GM12801 (cell line): ENCODE measurements around the gene ITPKB.

Experiments used
- CTCF ChIP-seq: IDR thresholded peaks from one replicate; pipeline ENCODE4 v1.5.1; 2011; ENCODE audit warnings: control low read depth; ENCODE audit not compliant: insufficient read length; ENCODE audit errors: extremely low read depth

The ITPKB gene

GRCh38 chr1:226668173-226668560, 70.9 kb downstream of the ITPKB start:
- TF ChIP-seq CTCF, result no peak

- TF ChIP-seq CTCF, result no peak
These were observed 72.4 kb downstream of the ITPKB start for GRCh38 chr1:226666692-226667091.

DNA sequence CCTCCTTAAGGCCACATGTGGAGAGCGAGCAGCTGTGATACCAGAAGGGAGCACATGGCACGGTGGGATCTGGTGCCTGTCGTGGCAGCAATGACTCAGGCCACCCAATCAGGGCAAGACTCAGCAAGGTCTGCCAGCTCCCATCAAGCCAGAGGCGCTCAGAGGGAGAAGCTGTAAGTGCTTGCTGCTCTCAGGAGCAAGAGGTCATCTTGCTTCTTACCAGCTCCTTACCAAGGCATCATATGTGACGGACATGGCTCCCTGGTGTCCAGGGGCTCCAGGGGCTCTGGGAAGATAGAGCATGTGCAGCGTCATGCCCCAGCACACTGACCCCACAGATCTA, 72.9 kb downstream of the ITPKB start:
- no peak for TF ChIP-seq CTCF

GRCh38 chr1:226665505-226666163, 73.4 kb downstream of the ITPKB start:
- no peak for TF ChIP-seq CTCF

- TF ChIP-seq CTCF, result no peak
These were observed 74.5 kb downstream of the ITPKB start for GRCh38 chr1:226664413-226665101.

DNA sequence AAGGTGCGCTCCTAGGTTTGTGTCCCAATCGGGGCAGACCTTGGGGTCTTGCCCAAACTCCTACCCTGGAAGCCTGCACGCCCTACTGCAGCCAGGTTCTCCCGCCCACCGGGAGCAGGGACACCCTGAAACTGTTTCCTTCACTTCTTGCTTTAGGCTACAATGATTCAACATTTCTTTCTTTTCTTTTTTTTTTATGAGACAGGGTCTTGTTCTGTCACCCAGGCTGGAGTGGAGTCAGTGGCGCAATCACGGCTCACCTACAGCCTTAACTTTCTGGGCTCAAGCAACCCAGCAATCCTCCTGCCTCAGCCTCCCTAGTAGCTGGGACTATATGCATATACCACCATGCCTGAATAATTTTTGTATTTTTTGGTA, 75.8 kb downstream of the ITPKB start:
- no peak for TF ChIP-seq CTCF

- TF ChIP-seq CTCF, result no peak
These were observed 76.3 kb downstream of the ITPKB start for GRCh38 chr1:226662642-226663326.
